K562 (cell line): ENCODE results near the gene KCTD11. TPM values are rescaled to one million over a fixed set of nuclear protein-coding genes. Genes with fewer than 3 reads are reported as not detected.

Experiments used
- CREM ChIP-seq: IDR thresholded peaks from 2 replicates; pipeline ENCODE4 v1.6.1; 2014; ENCODE audit warnings: antibody characterized with exemption, low read depth
- HDAC8 ChIP-seq: fragments of 450-650 bp; IDR thresholded peaks from 2 replicates; pipeline ENCODE4 v1.6.1; 2016; ENCODE audit warnings: mild to moderate bottlenecking, missing genetic modification characterization, moderate library complexity, missing compliant biosample characterization
- ILF3 ChIP-seq: fragments of 450-650 bp; IDR thresholded peaks from 2 replicates; pipeline ENCODE4 v1.6.1; 2018; ENCODE audit warnings: antibody characterized with exemption, mild to moderate bottlenecking, moderate library complexity, borderline replicate concordance
- LARP7 ChIP-seq: fragments of 450-650 bp; IDR thresholded peaks from 2 replicates; pipeline ENCODE4 v1.6.1; 2016
- MCM7 ChIP-seq, 2 experiments: fragments of 450-650 bp; IDR thresholded peaks; 2 replicates each; pipeline ENCODE4 v1.6.1; 2016 to 2018
- MTA3 ChIP-seq: fragments of 450-650 bp; formaldehyde crosslinking; IDR thresholded peaks from 2 replicates; pipeline ENCODE4 v1.6.1; 2017; ENCODE audit warnings: mild to moderate bottlenecking, borderline replicate concordance
- SAP30 ChIP-seq: fragments of 200-600 bp; sonication (generic); IDR thresholded peaks from 2 replicates; pipeline ENCODE4 v1.6.1; 2012; ENCODE audit warnings: borderline replicate concordance, low read depth, mild to moderate bottlenecking, moderate library complexity, low read length, control low read depth, inconsistent platforms; ENCODE audit not compliant: insufficient read depth, poor library complexity, severe bottlenecking
- STAT5B ChIP-seq: fragments of 250-450 bp; sonication (Bioruptor Pico); IDR thresholded peaks from 2 replicates; pipeline ENCODE4 v1.8.0; 2021; ENCODE audit warnings: mild to moderate bottlenecking, inconsistent platforms
- TAF1 ChIP-seq: IDR thresholded peaks from 2 replicates; pipeline ENCODE4 v1.6.1; 2011; ENCODE audit warnings: mild to moderate bottlenecking, low read length, moderate library complexity; ENCODE audit not compliant: insufficient read depth, control insufficient read depth, severe bottlenecking; ENCODE audit errors: extremely low read depth
- ZBTB1 ChIP-seq: sonication (generic); formaldehyde crosslinking; IDR thresholded peaks from 2 replicates; pipeline ENCODE4 v1.8.1; 2023; ENCODE audit warnings: missing genetic modification reagents, low read depth, mild to moderate bottlenecking, borderline replicate concordance
- polyA plus RNA-seq, 8 experiments: library from polyadenylated mRNA; depleted of rRNA in 4 of 8; stranded (reverse) in 5 of 8; unstranded in 3 of 8; fragments of >200 nt; fragmentation: Nextera tagmentation in 2 of 8; fragmentation: Illumina TruSeq in 1 of 8; extraction: Ambion mirVana in 2 of 8; extraction: Trizol in 1 of 8; gene quantifications; 2 replicates each; pipeline versions ENCODE4 v1.2.1 to v1.2.3, GENCODE V29; 2011 to 2014; ENCODE audit warnings: inconsistent platforms in 1 of 8, missing spikeins in 1 of 8
- total RNA-seq, 7 experiments: library from RNA; depleted of rRNA in 6 of 7; stranded (reverse); fragments of >200 nt in 6 of 7; fragmentation: Illumina TruSeq in 2 of 7; extraction: Trizol in 2 of 7; gene quantifications; 2 replicates each; pipeline versions ENCODE4 v1.2.1 to v1.2.3, GENCODE V29; 2011 to 2021; ENCODE audit warnings: low replicate concordance in 1 of 7
- TF ChIP-seq, protein P1 (sequence below): fragments of 200-800 bp; sonication (Bioruptor generic); IDR thresholded peaks from 2 replicates; pipeline ENCODE4 v1.6.1; 2017; ENCODE audit warnings: missing genetic modification characterization, missing compliant biosample characterization
- TF ChIP-seq, protein P2 (sequence below), 2 experiments: fragments of 200-800 bp in 1 of 2; sonication (Bioruptor generic) in 1 of 2; sonication (generic) in 1 of 2; formaldehyde crosslinking in 1 of 2; IDR thresholded peaks in 1 of 2; conservative IDR thresholded peaks in 1 of 2; 2 replicates each; pipeline versions ENCODE4 v1.5.0 to v1.6.1; 2016 to 2020; ENCODE audit warnings: missing compliant biosample characterization in 1 of 2, missing genetic modification characterization in 1 of 2, missing genetic modification reagents in 1 of 2
- TF ChIP-seq, protein P3 (sequence below): fragments of 250-450 bp; sonication (Bioruptor Pico); IDR thresholded peaks from 2 replicates; pipeline ENCODE4 v1.4.0; 2020; ENCODE audit warnings: mild to moderate bottlenecking

KCTD11 gene
- total and polyA plus RNA-seq, 9 of the 15 experiments (the other 6 are each of a cell fraction or from before 2014, with no cell fraction given), result 0.01 to 3.2 (median 2.5) TPM; not detected in 1

DNA sequence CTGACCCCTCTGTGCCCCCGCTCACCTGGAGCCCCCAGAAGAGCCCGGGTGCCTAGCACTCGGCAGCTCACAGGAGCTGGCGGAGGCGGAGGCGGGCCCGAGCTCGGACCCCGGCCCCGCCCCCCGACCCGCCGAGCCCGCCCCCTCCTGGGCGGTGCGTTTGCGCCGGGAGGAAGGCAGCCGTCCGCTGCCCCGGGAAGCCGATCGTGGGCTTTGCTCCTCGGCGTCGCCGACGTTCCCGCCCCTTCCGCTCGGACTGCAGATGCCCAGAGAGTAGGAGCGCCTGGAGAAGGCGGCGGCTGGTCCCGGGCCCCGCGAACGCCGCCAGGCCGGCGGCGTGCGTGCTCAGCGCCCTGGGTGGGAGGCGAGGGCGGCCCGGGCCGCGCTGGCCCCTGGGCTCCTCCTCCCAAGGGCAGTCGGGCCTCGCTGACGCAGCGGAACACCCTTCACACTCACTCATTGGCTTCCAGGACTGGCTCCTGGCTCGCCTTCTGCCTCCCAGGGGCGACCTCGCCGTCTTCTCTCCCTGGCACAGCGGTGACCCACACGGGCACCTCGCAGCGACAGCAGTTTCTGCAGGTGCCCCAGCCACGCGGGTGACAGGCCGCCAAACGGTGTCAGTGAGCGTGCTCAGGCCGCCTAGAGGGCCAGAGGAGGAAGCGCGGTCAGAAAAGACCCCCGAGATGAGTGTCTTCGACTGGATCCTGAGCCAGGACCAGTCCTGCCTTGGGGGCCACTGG lies 42.7 kb downstream of the KCTD11 start, which contains the start of gene PLSCR3 (continued):
- TF ChIP-seq, protein P1, sequence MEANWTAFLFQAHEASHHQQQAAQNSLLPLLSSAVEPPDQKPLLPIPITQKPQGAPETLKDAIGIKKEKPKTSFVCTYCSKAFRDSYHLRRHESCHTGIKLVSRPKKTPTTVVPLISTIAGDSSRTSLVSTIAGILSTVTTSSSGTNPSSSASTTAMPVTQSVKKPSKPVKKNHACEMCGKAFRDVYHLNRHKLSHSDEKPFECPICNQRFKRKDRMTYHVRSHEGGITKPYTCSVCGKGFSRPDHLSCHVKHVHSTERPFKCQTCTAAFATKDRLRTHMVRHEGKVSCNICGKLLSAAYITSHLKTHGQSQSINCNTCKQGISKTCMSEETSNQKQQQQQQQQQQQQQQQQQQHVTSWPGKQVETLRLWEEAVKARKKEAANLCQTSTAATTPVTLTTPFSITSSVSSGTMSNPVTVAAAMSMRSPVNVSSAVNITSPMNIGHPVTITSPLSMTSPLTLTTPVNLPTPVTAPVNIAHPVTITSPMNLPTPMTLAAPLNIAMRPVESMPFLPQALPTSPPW (CRISPR knock-in tag), result 0 out of 2 replicates have a peak, but pooled peaks have one; percentile 38
- TF ChIP-seq, protein P2, sequence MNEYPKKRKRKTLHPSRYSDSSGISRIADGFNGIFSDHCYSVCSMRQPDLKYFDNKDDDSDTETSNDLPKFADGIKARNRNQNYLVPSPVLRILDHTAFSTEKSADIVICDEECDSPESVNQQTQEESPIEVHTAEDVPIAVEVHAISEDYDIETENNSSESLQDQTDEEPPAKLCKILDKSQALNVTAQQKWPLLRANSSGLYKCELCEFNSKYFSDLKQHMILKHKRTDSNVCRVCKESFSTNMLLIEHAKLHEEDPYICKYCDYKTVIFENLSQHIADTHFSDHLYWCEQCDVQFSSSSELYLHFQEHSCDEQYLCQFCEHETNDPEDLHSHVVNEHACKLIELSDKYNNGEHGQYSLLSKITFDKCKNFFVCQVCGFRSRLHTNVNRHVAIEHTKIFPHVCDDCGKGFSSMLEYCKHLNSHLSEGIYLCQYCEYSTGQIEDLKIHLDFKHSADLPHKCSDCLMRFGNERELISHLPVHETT (CRISPR knock-in tag; conservative IDR thresholded peaks at IDR 0.05 in 1 of 2, IDR thresholded peaks at IDR 0.05 in 1 of 2), result peak in 1 of 2 experiments; percentile 67; a peak in 1 of 4 replicates
- 0 out of 2 replicates have a peak, but pooled peaks have one; percentile 51 for TF ChIP-seq HDAC8 (tag)
- TF ChIP-seq MCM7 (IDR thresholded peaks at IDR 0.05), result no peak
- no peak for TF ChIP-seq LARP7
- TF ChIP-seq ILF3, result no peak
- peak; percentile 42 for TF ChIP-seq TAF1
- no peak for TF ChIP-seq ZBTB1
- TF ChIP-seq MTA3, result peak; percentile 74
- TF ChIP-seq, protein P3, sequence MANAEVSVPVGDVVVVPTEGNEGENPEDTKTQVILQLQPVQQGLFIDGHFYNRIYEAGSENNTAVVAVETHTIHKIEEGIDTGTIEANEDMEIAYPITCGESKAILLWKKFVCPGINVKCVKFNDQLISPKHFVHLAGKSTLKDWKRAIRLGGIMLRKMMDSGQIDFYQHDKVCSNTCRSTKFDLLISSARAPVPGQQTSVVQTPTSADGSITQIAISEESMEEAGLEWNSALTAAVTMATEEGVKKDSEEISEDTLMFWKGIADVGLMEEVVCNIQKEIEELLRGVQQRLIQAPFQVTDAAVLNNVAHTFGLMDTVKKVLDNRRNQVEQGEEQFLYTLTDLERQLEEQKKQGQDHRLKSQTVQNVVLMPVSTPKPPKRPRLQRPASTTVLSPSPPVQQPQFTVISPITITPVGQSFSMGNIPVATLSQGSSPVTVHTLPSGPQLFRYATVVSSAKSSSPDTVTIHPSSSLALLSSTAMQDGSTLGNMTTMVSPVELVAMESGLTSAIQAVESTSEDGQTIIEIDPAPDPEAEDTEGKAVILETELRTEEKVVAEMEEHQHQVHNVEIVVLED (CRISPR knock-in tag), result 0 out of 2 replicates have a peak, but pooled peaks have one; percentile 21
- peak; percentile 56 for TF ChIP-seq SAP30
- TF ChIP-seq CREM, result peak; percentile 38
- TF ChIP-seq STAT5B (CRISPR knock-in tag), result no peak
